NCI-H774 (cell line): ENCODE measurements around the gene DAPK1.

ENCODE experiments used
- DNase-seq: peaks from one replicate; lab custom pipeline; 2025; lab: John Stamatoyannopoulos, UW

The DAPK1 gene

GRCh38 chr9:87643778-87644570 lies 146.3 kb downstream of the DAPK1 start:
- DNase-seq, result no peak

- DNase-seq, result no peak
Observed at GRCh38 chr9:87644659-87645058, 147.0 kb downstream of the DAPK1 start.

GRCh38 chr9:87646546-87646945 lies 148.9 kb downstream of the DAPK1 start:
- no peak for DNase-seq

- no peak for DNase-seq
Observed at GRCh38 chr9:87647114-87647513, 149.4 kb downstream of the DAPK1 start.

- no peak for DNase-seq
Observed at GRCh38 chr9:87648606-87649005, 150.9 kb downstream of the DAPK1 start.

- DNase-seq, result no peak
Observed at GRCh38 chr9:87650611-87651295, 153.1 kb downstream of the DAPK1 start.

- DNase-seq, result no peak
Observed at GRCh38 chr9:87651431-87651830, 153.8 kb downstream of the DAPK1 start.

- DNase-seq, result no peak
Observed at GRCh38 chr9:87653941-87654340, 156.3 kb downstream of the DAPK1 start.

GRCh38 chr9:87655731-87656130 lies 158.1 kb downstream of the DAPK1 start:
- no peak for DNase-seq

- no peak for DNase-seq
Observed at GRCh38 chr9:87656485-87656884, 158.8 kb downstream of the DAPK1 start.

- DNase-seq, result no peak
Observed at GRCh38 chr9:87657190-87657589, 159.5 kb downstream of the DAPK1 start.

GRCh38 chr9:87657893-87658292 lies 160.2 kb downstream of the DAPK1 start:
- DNase-seq, result no peak

GRCh38 chr9:87658511-87658910 lies 160.8 kb downstream of the DAPK1 start:
- DNase-seq, result no peak

GRCh38 chr9:87659534-87660419 lies 162.1 kb downstream of the DAPK1 start:
- DNase-seq, result no peak

GRCh38 chr9:87661241-87661640 lies 163.6 kb downstream of the DAPK1 start:
- DNase-seq, result no peak

GRCh38 chr9:87662808-87663528 lies 165.3 kb downstream of the DAPK1 start:
- DNase-seq, result peak; percentile 50

- DNase-seq, result no peak
Observed at GRCh38 chr9:87663556-87663955, 165.9 kb downstream of the DAPK1 start.

- DNase-seq, result no peak
Observed at GRCh38 chr9:87664153-87665060, 166.7 kb downstream of the DAPK1 start.

GRCh38 chr9:87665505-87665904 lies 167.8 kb downstream of the DAPK1 start:
- no peak for DNase-seq

- DNase-seq, result no peak
Observed at GRCh38 chr9:87667164-87667738, 169.6 kb downstream of the DAPK1 start.
